NB4 (cell line): ENCODE measurements around the gene CLEC3A.

ENCODE experiments used
- MYC ChIP-seq: IDR thresholded peaks from 2 replicates; pipeline ENCODE4 v1.6.1; 2011; ENCODE audit warnings: low read depth, low read length
- POLR2A ChIP-seq: IDR thresholded peaks from 2 replicates; pipeline ENCODE4 v1.6.1; 2011; ENCODE audit warnings: mild to moderate bottlenecking; ENCODE audit not compliant: insufficient read length; ENCODE audit errors: extremely low read depth
- TF ChIP-seq, protein P1 (sequence below): IDR thresholded peaks from one replicate; pipeline ENCODE4 v1.5.1; 2012; ENCODE audit warnings: low read depth, low read length

GRCh38 chr16:78025631-78026030 is 3.3 kb downstream of the CLEC3A start:
- TF ChIP-seq POLR2A (no peak), MYC (no peak)
- TF ChIP-seq, protein P1, sequence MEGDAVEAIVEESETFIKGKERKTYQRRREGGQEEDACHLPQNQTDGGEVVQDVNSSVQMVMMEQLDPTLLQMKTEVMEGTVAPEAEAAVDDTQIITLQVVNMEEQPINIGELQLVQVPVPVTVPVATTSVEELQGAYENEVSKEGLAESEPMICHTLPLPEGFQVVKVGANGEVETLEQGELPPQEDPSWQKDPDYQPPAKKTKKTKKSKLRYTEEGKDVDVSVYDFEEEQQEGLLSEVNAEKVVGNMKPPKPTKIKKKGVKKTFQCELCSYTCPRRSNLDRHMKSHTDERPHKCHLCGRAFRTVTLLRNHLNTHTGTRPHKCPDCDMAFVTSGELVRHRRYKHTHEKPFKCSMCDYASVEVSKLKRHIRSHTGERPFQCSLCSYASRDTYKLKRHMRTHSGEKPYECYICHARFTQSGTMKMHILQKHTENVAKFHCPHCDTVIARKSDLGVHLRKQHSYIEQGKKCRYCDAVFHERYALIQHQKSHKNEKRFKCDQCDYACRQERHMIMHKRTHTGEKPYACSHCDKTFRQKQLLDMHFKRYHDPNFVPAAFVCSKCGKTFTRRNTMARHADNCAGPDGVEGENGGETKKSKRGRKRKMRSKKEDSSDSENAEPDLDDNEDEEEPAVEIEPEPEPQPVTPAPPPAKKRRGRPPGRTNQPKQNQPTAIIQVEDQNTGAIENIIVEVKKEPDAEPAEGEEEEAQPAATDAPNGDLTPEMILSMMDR = no peak
